NCI-H226 (cell line): ENCODE data around the gene ALOX5AP.

Experiments used
- DNase-seq: peaks from one replicate; pipeline ENCODE4 v3.0.0-alpha.2; 2015

ALOX5AP gene

GRCh38 chr13:30800107-30800506 is 64.8 kb downstream of the ALOX5AP start:
- DNase-seq = no peak

DNA sequence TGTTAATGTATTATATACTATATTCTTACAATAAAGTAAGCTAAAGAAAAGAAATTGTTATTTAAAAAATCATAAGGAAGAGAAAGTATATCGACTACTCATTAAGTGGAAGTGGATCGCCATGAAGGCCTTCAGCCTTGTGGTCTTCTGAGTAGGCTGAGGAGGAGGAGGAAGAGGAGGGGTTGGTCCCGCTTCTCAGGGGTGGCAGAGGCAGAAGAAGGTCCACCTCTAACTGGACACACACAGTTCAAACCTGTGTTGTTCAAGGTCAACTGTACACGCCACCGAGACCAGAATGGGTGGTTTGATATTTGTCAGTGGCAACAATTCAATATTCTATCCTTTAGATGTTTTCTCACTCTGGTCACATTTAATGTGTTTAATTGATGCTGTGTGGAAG is 67.2 kb downstream of the ALOX5AP start:
- no peak for DNase-seq

- peak; percentile 13 for DNase-seq
Observed at GRCh38 chr13:30802953-30803478, 67.7 kb downstream of the ALOX5AP start.

GRCh38 chr13:30803749-30804148 is 68.4 kb downstream of the ALOX5AP start:
- DNase-seq = no peak

DNA sequence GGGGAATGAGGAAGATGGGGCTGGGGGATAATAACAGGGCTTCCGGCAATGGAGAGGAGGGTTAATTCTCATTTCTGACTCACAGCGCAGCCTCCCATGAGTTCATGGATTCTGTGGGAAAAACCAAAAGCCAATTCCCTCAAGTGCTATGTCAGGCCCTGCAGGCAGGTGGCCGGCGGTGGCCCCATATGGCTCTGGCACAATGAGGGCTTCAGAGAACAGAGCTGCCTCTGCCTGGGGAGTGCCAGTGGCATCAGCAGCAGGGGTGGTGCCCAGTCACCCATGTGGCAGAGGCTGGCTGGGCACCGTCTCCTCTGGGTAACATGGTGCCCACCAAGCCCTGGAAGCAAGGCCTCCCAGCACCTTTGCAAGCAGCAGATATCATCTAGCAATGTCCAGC is 69.1 kb downstream of the ALOX5AP start:
- no peak for DNase-seq

DNA sequence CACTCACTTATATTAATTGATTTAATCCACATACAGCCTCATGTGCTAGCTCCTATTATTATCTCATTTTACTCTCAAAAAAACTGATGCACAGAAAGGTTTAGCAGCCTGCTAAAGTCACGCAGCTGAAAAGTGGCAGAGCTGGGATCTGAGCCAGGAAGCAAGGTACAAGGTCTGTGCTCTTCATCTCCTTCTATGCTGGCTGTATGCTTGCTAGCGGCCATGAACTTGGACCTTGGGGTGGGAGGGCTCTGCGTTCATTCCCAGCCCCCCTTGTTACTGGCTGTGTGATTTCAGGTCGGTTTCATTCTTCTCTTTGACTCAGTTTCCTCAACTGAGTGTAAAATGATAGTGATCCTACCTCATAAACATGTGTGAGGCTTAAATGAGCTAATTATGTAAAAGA is 69.8 kb downstream of the ALOX5AP start:
- no peak for DNase-seq

- DNase-seq = no peak
Observed at GRCh38 chr13:30805603-30806011, 70.3 kb downstream of the ALOX5AP start.

GRCh38 chr13:30806784-30807183 is 71.4 kb downstream of the ALOX5AP start:
- DNase-seq = peak; percentile 32

DNA sequence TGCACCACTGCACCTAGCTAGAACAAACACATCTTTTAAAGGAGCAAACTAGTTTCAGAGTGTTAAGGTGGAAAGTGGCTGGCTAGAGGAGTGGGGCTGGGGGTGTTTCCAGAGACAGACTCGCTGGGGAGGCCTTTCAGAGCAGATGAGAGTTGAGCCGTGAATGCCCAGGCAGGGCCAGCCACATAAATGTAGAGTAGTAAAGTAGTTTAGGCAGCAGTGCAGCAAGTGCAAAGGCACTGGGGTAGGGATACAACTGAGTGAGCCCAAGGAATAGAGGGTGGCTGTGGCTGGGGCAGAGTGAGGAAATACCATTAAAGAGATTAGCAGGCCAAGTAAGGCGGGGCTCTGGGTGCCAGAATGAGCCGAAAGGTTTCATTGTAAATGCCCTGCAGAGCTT is 72.0 kb downstream of the ALOX5AP start:
- DNase-seq = no peak

GRCh38 chr13:30808600-30808999 is 73.3 kb downstream of the ALOX5AP start:
- no peak for DNase-seq

DNA sequence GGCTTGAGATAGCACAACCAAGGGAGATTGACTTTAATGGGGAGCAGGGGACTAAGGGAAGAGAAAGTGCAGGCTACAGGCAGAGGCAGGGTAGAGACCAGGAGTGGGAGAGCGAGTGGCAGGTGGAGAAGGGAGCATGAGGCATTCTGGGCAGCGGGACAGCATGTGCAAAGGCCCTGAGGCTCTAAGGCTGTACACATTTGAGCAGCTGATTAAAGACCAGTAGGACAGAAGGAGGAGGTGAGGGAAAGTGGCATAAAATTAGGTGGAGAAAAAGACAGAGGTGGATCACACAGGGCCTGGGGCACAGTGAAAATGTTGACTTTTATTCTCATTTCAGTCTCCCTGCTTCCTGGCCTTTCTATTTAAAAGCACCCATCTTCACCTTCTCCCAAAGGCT is 74.4 kb downstream of the ALOX5AP start:
- DNase-seq = no peak

GRCh38 chr13:30810261-30810701 is 74.9 kb downstream of the ALOX5AP start:
- DNase-seq = peak; percentile 25

DNA sequence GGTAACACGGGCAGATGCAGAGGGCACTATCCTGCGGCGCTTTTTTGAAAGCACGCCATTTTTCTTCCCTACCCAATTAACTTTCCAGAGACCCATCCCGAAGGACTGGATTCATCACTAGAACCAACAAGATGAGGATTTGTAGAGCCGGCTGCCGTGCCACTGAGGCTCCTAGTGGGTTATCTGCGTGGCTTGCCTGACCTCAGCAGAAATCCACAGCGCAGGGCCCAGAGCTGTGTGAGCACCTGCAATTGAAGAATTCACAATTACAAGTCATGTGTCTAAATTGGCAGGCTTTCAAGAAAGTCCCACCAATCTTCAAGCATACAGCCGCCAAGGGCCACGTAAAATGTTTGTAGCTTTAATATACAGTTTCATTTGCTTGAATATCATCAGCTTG is 75.5 kb downstream of the ALOX5AP start:
- no peak for DNase-seq
